ENCODE data around the gene ANKRD13B.

ANKRD13B gene

DNA sequence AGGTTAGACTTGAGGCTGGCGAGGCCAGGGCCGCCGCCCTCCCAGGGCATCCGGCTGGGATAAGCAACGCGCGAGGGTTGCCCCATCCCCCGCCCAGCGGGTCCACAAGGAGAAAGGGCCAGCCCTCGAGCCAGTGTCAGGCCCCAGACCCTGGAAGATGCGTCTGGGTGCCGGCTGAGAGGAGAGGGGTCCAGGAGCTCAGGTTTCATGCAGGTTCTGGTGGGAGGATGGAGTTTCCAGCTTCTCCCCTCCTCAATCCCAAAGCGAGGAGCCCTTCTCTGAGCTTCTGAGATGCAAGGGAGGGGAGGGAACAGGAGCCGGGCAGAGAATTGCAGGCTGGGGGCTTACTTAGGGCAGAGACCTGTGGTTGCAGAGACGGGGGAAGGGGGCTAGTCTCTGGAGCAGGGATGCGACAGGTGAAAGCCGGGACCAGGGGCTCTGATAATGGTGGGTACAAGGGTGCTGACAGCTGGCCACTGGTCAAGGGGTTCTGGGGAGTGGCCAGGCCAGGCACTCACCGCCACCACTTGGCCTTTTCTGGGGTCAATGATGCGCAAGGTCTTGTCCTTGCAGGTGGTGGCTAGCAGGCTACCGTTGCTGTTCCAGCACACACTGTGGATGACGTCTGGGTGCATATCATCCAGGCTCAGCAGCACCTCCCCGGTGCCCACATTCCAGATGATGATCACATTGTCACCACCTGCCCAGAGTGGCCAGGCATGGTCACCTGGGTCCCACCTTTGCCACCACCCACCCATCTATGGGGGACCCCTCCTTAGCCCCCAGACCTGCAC lies 25.5 kb downstream of the ANKRD13B start:
- DNase-seq = no peak

DNA sequence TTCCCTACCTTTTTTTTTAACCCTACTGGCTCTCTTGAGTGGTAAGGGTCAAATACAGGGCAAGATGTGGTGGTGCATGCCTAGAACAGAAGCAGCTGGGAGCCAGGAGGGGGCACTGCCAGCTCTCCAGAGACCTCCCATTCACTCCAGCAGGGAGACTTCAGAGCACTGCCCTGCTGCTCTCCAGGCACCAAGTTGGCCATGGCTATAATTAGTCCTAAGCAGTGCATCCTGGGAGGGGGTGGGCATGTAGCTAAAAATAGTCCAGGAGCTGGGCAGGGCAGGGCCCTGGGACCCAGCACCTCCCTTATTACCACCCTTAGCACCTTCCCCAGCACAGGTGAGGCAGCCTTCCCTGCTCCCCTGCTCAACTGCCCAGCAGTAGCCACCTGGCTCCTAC lies 26.3 kb downstream of the ANKRD13B start:
- DNase-seq = no peak

DNA sequence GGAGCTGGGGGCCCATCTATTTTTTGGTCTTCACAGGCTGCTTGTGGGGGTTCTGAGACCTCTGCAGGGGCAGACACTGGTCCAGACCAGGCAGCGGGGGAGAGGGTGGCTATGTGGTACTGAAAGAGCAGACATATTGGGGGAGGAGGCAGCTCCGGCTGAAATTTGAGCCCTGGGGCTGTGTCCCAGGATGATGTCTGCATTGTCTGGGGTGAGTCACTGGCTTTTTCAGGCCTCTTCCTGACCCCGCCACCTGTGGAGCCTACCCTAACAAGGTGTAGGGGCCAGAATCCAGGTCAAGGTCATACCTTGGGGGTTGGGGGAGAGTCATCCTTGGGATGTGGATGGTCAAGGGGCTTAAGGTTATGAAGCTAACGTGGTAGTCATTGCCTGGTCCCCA lies 27.3 kb downstream of the ANKRD13B start:
- DNase-seq = no peak

DNA sequence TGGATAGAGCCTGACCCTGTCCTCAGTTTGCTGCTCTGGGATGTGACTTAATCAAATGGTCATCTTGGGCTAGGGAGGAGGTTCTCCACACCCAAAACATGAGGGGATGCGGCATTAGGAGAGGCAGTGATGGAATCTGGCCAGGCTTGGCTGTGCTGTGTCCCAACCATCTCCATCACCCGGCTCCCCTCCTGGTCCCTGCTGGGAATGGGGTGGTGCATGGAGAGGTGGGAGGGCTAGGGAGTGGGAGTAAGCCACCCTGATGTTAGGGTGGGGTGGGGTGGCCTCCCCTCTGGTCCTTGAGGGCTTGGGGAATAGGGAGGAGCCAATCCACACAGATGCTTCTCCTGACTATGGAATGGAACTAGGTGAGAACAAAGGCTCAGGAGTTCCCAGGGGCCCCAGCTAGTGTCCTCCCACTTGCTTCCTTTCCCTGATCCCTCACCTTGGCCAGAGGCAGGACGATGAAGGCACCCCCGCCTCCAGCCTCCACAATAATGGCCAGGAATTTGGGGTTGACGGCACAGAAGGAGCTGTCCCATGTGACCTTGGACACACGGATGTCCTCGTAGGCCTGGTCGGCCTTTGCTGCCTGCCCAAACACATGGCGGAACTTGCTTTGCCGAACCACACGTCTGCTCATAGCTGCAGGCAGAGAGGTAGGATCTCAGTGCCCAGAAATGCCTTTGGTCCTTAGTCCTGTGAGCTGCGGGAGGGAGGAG lies 28.0 kb downstream of the ANKRD13B start:
- no peak for DNase-seq

DNA sequence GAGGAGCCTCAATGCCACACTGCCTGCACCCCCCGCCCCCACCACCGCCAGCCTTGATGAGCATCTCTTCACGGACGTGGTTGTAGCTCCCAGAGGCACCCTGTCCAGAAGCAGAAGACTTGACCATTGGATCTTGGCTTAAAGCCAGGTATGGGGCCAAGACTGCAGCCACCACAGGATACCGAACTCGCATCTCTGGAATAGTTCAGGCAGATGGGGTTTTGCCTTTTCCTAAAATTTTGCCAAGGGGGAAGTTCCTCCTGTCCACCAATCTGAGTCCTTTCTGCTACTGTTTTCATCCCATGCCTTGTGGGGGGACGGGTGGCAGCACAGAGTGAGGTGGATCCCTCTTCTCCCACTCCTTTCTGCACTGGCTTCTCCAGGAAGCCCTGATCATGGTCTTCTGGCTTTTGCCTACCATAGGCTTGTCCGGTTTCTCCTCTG lies 28.8 kb downstream of the ANKRD13B start:
- no peak for DNase-seq

DNA sequence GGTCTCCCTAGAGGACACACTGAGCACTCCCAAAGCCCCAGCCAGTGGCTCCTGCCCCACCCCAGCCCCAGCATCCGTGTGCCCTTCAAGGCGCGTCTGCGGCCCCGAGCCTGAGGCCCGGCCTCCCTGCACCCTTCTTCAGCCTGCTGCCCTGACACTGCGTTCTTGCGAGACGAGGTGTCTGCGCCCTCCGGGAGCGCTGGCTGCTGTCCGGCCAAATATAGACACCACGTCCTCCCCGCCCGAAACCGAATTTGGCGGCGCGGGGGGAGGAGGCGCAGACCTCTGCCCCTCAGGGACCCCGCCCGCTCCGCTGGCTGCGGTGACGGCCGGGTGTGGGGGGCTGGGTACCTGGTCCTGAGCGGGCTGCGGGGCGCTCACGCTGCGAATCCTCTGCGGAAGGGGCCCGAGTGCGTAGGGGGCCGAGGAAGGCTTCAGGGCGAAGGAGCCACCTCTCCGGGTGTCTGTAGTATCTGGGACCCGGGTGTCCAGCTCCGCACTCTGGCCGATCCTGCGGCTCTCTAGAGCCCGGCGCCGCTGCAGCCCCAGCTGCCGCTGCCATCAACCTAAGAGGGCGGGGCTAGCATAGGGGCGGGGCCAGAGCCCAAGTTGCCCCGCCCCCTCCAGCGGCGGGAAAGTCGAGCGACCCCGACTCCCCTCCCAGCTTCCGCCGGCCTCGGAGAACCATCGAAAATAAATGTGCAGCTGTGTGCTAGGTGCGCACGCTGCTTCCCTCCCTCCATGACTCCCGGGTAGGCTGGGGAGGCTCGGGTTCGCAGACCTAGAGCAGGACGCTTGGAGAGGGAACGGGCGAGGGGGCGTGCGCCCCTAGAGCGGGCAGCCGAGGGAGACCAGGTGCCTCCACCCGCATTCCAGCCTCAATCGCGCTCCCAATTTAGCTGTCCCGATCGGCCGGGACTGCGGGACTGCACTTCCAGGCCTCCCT lies 29.7 kb downstream of the ANKRD13B start, which contains the start of gene CORO6:
Gene CORO6 (minus strand): TSS at position 576 of the 946 bp plus-strand sequence. CDS start 1,491 bp downstream, outside the sequence.
- peak; percentile 26 to 54 (median 40) for DNase-seq

DNA sequence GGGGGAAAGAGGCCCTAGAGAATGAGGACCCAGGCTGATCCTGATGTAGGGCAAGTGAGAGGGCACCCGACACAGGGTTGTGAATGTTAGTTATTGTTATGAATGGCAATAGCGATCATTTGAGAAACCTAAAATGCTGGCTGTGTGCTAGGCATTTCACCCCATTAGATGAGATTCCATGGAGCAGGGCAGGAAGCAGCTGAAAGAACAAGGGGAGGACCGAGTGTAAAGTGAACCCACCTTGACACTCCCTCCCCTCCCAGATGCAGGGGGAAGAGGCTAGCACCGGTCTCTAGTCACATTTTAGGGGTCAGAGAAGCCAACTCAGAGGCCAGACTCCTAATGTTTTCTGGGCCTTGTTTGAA lies 30.3 kb downstream of the ANKRD13B start:
- DNase-seq = no peak

DNA sequence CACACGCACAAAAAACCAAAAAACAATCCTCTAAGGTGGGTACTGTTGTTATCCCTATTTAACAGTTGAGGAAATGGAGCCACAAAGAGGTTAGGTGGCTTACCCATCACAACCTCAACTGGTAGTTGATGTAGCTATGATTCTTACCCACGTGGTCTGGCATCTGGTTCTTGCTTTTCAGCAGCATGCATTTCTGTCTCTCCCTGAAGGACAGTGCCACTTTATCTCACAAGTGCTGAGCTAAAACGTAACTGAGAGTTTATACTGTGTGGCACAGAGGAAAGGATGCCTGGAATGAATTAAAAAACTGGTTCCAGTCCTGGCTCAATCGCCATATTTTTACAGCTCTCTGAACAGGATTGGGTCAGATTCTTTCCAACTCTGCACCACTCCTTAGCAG lies 31.7 kb downstream of the ANKRD13B start:
- no peak for DNase-seq

DNA sequence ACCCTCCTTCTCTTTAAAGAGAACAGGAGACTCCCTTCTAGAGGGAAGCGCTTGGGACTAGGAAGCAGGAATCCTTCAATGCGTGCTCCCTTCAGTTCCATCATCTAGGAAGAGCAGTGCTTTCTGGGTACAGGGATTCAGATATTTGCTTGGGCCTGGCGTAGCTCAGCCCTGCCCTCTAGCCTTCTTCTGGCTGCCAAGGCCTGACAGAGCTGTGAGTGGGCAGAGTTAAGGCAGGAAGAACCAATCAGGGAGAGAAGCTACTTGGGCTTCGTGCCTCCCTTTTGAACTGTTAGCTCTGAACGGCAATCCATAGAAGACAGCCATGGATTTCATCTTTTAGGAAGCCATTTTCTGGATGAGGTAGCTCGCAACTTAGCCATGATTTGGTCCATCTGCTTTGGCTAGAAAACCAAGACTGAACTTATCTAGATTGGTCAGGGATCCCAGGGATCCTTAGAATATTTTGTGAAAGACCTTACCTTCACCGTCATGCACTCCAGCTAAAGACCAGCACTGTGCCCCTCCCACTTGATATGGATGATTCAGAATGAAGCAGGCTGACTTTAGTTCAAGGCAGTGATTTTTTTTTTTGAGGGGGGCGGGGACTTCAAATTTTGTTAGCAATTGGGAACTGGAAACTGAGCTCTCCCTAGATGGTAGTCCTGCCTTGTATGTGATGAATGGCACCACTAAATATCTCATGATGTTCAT lies 32.3 kb downstream of the ANKRD13B start:
- no peak for DNase-seq

DNA sequence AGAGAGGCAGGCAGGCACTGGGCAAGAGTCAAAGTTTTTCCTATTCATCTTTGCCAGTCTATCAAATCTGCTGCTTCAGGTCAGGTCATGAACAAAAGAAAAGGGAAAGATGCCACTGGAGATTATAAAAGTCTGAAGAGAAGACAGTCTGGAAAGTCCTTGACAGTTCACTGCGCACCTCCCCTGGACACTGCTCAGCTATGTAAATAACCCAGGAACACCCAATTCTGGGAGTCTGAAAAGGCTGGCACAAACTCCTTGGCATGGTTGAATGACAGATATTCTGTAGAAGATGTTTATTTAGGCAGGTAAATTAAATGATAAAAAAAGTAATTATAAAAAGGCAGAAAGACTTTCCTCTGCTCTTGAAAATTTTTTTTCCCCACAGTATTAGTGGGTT lies 35.0 kb downstream of the ANKRD13B start:
- DNase-seq = no peak

DNA sequence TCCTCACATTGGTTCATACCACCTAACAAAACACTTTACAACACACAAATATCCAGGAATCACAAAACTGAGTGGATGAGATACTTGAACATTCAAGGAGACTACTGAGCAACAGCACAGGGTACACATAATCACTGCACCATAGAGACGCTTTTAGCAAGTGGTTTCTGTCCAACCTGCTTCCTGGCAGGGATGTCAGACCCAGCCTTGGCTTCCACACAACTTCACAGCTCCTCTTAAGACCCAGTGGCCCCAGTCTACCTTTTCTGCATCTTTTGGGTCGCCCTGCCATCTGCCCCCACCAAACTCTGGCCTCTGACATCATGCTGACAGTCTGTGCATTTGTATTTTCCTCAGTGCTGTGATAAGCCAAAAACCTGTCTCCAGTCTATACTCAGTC lies 35.7 kb downstream of the ANKRD13B start:
- no peak for DNase-seq

DNA sequence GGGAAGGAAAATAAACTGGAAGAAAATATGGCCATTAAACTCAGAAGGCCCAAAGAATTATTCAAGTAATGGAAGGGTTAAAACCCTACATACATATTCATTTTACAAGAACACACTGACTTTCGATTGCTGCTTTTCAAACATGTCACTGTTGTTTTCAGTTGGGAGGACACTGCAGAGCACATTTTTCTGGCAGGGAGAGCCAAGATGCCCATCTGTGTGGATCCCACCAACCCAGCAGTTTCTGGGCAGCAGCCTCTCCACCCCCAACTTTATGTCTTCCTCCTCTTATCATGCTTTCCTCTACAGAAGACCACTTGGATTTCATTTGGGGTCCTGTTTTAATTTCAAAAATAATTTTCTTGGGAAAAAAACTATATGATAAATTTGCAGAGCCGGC lies 36.9 kb downstream of the ANKRD13B start:
- no peak for DNase-seq

DNA sequence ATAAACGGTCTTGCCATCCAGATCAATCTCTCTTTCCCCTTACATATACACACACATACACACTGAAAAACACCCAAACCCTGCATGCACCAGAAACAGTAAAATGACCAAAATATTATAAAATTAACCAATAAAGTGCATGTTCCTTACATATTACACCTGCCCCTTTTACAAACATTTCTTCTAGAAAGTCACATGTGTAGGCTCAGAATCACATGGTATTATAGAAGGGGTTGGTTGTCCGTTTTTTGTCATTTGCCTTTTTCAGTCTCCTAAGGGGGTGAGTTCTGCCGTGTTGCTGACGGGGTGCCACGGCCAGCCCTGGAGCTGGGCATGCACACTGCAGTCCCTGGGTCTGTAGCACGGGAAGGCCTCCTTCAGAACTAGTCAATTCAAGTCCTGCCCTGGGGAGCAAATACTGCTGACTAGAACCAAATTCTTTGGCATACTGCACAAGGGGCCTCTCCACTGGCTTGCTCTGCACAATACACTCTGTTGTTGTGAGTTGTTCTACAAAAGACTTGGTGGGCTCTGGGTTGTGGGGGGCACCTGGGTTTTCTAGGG lies 37.8 kb downstream of the ANKRD13B start:
- no peak for DNase-seq

DNA sequence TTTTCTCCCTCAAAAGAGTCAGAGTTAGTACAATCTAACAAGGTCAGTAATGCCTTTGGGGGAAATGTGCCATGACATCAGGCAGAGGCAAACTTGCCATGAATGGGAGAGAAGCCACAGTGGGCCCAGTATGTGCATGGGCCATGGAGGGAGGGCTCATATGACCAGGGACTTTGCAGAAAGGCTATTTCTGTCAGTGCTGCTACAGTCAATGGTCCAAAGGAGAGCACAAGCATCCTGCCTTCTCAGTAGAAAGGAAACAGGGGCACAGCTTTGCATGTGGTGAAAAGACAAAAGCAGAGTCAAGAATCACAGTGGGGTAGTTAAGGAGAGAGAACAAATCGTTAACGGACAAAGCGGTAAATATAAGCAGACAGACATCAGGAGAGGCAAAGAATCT lies 41.0 kb downstream of the ANKRD13B start:
- DNase-seq = no peak

DNA sequence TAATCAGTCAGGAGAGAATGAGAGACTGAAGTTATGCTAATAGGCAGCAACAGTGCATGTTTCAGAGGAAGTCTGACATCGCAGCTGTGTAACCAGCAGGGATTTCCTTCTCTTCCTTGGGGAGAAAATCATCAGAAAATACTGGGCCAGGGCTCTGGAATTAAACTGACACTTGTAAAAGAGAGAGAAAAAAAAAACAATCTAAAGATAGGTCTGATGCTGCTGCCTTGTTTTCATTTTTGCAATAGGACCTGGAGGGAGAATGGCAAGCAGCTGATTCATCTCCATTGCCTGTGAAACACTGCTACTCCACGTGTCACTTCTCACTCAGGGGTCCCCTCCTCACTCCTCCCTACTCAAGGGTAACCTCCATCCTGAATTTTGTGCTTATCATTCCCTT lies 47.5 kb downstream of the ANKRD13B start:
- no peak for DNase-seq

DNA sequence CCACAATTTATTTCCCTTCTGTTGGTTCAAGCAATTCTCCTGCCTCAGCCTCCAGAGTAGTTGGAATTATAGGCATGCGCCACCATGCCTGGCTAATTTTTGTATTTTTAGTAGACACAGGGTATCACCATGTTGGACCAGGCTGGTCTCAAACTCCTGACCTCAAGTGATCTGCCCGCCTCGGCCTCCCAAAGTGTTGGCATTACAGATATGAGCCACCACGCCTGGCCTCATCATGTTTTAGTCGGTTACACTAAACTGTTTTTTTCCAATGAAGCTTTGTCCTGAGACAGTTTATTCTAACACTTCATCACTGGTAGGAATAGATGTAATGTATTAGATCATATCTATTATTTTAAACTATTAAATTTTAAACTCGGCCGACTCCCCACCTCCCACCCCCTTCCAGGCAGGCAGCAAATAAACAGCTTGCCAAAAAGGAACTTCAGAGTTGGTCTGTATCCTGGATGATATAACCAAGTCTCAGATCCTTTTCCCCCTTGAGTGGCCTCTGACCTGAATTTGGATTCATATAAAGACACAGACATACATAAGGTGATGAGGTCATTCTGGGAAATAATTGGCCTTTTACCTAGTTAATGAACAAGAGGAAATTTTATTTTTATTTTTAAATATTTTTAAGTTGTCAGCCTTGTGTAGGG lies 48.2 kb downstream of the ANKRD13B start:
- DNase-seq = no peak

DNA sequence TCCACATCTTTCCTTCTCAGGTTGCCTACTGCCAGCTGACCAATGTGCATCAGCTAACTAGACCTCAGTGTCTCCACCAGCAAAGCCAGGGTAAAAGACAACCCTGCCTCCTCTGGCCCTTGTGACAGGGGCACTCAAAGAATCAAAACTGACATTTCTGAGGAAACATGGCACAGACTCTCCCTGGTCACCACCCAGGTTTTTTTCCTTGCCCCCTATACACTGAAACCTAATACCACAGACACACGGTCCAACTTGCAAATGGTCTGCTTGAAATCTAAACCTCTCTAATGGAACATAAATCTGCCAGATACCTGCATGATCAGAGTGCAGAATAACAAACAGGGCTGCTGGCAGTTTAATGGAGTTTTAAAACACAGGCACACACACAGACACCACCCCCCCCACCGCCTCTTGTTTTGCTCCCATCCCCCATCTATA lies 49.3 kb downstream of the ANKRD13B start:
- DNase-seq = no peak

DNA sequence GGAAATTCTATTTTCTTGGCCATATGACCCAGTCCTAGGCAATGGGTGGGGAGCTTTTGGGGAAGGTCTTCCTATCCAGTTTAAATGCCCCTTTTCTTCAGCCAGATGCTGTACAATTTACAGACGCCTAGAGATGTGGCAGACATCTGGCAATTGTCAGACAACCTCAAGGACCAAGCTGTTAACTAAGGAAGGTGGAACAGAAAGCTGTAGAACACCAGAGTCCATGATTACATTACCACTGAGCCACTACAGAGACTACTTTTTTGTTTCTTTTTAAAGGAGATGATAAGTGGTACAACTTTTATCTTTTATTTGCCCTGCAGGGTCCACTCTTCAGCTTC lies 50.9 kb downstream of the ANKRD13B start:
- DNase-seq = no peak

DNA sequence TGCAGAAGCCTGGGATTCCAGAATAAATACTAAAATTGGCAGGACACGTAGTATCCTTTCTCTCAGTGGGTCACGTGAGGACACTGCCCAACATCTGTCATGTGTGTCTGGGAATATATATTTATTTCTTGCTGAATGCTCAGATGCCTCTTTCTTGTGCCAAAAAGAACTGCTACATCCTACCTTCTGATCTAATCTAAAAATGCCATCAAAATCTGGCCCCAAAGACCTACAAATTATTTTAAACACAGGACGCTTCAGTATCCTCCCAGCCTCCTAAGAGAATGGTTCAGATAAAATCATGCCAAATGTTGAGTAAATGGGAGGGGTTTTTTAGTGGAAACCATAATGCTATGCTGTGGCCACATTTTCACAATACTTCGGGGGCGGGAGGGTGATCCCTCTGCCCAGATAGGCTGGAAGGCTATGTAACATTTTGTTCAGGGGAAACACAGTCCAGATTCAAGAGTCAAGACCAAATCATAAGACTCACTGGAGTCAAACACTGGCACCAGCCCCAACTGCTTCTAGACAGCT lies 52.7 kb downstream of the ANKRD13B start:
- DNase-seq = no peak

DNA sequence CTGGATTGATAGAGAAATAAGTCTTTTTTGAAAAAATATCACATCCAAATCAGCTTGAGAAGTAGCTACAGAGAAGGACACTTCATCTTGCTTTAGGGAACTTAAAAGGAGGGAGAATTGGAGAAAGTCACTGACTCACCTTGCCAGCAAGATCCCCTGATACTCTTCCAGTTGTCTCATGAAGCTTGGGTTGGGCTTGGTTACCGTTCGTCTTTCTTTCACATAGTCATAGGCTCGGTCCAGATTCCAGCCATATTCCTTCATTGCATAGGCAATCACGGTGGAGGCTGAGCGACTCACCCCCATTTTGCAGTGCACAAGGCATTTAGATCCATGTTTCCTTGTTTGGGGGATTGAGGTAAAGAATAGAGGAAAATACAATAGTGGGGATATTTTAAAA lies 55.1 kb downstream of the ANKRD13B start:
- no peak for DNase-seq

DNA sequence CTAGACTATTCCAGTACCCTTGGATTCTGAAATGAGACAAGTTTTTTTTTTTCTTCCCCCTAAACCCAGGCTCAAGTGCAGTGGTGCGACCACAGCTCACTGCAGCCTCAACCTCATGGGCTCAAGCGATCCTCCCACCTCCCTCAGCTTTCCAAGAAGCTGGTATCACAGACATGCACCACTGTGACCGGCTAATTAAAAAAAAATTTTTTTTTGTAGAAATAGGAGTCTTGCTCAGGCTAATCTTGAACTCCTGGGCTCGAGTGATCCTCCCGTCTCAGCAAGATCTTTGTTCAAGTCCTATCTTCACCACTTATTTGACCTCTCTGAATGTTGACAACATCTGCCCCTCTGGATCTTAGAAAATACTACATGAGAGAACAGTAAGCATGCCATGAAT lies 56.4 kb downstream of the ANKRD13B start:
- no peak for DNase-seq

Measured in activated CD4-positive, CD25-positive, alpha-beta regulatory T cell (primary cell).